HepG2 (cell line): ENCODE measurements around the gene PARN. TPM values are rescaled to one million over a fixed set of nuclear protein-coding genes. Genes with fewer than 3 reads are reported as not detected.

Source experiments
- ATAC-seq: fragments of 200-7000 bp; cut with Tn5 transposase; 3 replicates; pipeline ENCODE4 v1.9.1; 2020; ENCODE audit warnings: mild to moderate bottlenecking, moderate library complexity
- BruUV-seq: library from RNA; stranded (reverse); fragments of 400-500 nt; replicated peaks from 2 replicates; lab custom pipeline; 2021; lab: Mats Ljungman, UMichigan
- CTCF ChIA-PET: fragments of 300-600 bp; formaldehyde crosslinking; extraction: SDS; loops from one replicate; lab custom pipeline; 2021; ENCODE audit warnings: low total read pairs, inconsistent platforms, low intra/inter-chr PET ratio; lab: Yijun Ruan, JAX
- POLR2A ChIA-PET: fragments of 350-600 bp; sonication (Branson Sonifier 250); formaldehyde crosslinking; loops from one replicate; lab custom pipeline; 2020; ENCODE audit warnings: antibody characterized with exemption, inconsistent platforms; lab: Yijun Ruan, JAX
- DNase-seq: peaks from one replicate; pipeline ENCODE4 v3.0.0-alpha.2; 2015; ENCODE audit warnings: low spot score
- FAIRE-seq: peaks from 3 replicates; lab custom pipeline; 2011; peaks lifted over from hg19 to GRCh38; lab: Jason Lieb, UNC
- H2AFZ ChIP-seq: one replicate; pipeline ENCODE4 v1.6.1; 2011; ENCODE audit warnings: low read length, inconsistent platforms
- H3K27ac ChIP-seq: fragments of 300-600 bp; 3 replicates; pipeline ENCODE4 v1.8.0; 2011; ENCODE audit warnings: mixed run types, mild to moderate bottlenecking, mixed read lengths, low read length, inconsistent platforms; ENCODE audit not compliant: insufficient read depth; ENCODE audit errors: extremely low read length
- H3K27me3 ChIP-seq, 2 experiments: fragments of 200-600 bp in 1 of 2; 2 replicates in 1 of 2; 3 replicates in 1 of 2; pipeline versions ENCODE4 v1.6.0 to v1.8.0; 2011; ENCODE audit warnings: low read length in 2 of 2, mild to moderate bottlenecking in 2 of 2, moderate library complexity in 2 of 2, inconsistent platforms in 1 of 2; ENCODE audit not compliant: insufficient read depth in 2 of 2, control insufficient read depth in 1 of 2
- H3K36me3 ChIP-seq, 2 experiments: fragments of 200-600 bp in 1 of 2; replicated peaks in 1 of 2; 2 replicates in 1 of 2; 3 replicates in 1 of 2; pipeline versions ENCODE4 v1.5.1 to v1.8.0; 2011; ENCODE audit warnings: low read length in 2 of 2, inconsistent platforms in 1 of 2; ENCODE audit not compliant: insufficient read depth in 2 of 2, control insufficient read depth in 1 of 2
- H3K4me1 ChIP-seq: 2 replicates; pipeline ENCODE4 v1.5.1; 2012; ENCODE audit warnings: low read length, inconsistent platforms; ENCODE audit not compliant: insufficient read depth
- H3K4me2 ChIP-seq: 2 replicates; pipeline ENCODE4 v1.6.0; 2011; ENCODE audit warnings: low read depth, low read length, inconsistent platforms
- H3K4me3 ChIP-seq, 3 experiments: fragments of 200-600 bp in 1 of 3; sonication (generic), shearing (Covaris generic) in 1 of 3; replicated peaks in 1 of 3; 2 replicates each; pipeline ENCODE4 v1.5.1; 2011 to 2016; ENCODE audit warnings: low read length in 3 of 3, inconsistent platforms in 2 of 3, low read depth in 2 of 3, mild to moderate bottlenecking in 2 of 3, control low read depth in 1 of 3, mixed read lengths in 1 of 3; ENCODE audit not compliant: insufficient read depth in 1 of 3
- H3K79me2 ChIP-seq: one replicate; pipeline ENCODE4 v1.6.1; 2011; ENCODE audit warnings: low read length, inconsistent platforms; ENCODE audit not compliant: insufficient read depth
- H3K9ac ChIP-seq: 2 replicates; pipeline ENCODE4 v1.6.0; 2011; ENCODE audit warnings: mild to moderate bottlenecking, low read depth, low read length, inconsistent platforms; ENCODE audit not compliant: insufficient read depth
- H3K9me3 ChIP-seq: 2 replicates; pipeline ENCODE4 v1.5.1; 2012; ENCODE audit warnings: mild to moderate bottlenecking, low read length
- H4K20me1 ChIP-seq: 2 replicates; pipeline ENCODE4 v1.6.0; 2011; ENCODE audit warnings: inconsistent platforms, mild to moderate bottlenecking, low read length, moderate library complexity; ENCODE audit not compliant: insufficient read depth
- BHLHE40 ChIP-seq: IDR thresholded peaks from 2 replicates; pipeline ENCODE4 v1.6.1; 2011; ENCODE audit warnings: low read length, improper control_type of control experiment
- HOXA9 ChIP-seq: sonication (generic); formaldehyde crosslinking; IDR thresholded peaks from 2 replicates; pipeline ENCODE4 v1.8.1; 2022; ENCODE audit warnings: missing genetic modification reagents, mild to moderate bottlenecking, moderate library complexity, borderline replicate concordance
- NFATC3 ChIP-seq: sonication (generic); formaldehyde crosslinking; IDR thresholded peaks from 2 replicates; pipeline ENCODE4 v1.5.1; 2020; ENCODE audit warnings: mild to moderate bottlenecking, missing genetic modification reagents
- ZFY ChIP-seq: sonication (generic); formaldehyde crosslinking; IDR thresholded peaks from 2 replicates; pipeline ENCODE4 v1.4.0; 2020; ENCODE audit warnings: missing genetic modification reagents
- ZNF331 ChIP-seq: sonication (generic); formaldehyde crosslinking; IDR thresholded peaks from 2 replicates; pipeline ENCODE4 v1.4.0; 2020; ENCODE audit warnings: missing genetic modification reagents
- ZNF644 ChIP-seq: IDR thresholded peaks from 2 replicates; pipeline ENCODE4 v1.6.1; 2016; ENCODE audit warnings: low read depth
- WGBS: methylation state at CpG from one replicate; pipeline ENCODE4 v1.1.6; 2017; ENCODE audit warnings: low lambda C conversion rate; 5-methylcytosine and 5-hydroxymethylcytosine counted together
- in situ Hi-C: cut with HindIII; loops from 2 replicates; pipeline ENCODE4 v1.10.0; 2017; ENCODE audit warnings: low pct_unique_long_range_greater_than_20kb; ENCODE audit not compliant: extremely low pct_ligation_motif_present
- intact Hi-C: fragments of 100-400 bp; cut with micrococcal nuclease; formaldehyde crosslinking; loops from one replicate; pipeline ENCODE4 v1.10.0; 2022; ENCODE audit not compliant: unreplicated experiment
- polyA plus RNA-seq, 8 experiments: library from polyadenylated mRNA; depleted of rRNA in 3 of 8; stranded (reverse) in 7 of 8; unstranded in 1 of 8; fragments of >200 nt; fragmentation: Illumina TruSeq in 4 of 8; extraction: Trizol in 4 of 8; gene quantifications; 2 replicates each; pipeline versions ENCODE4 v1.2.1 to v1.2.3, GENCODE V29; 2011 to 2016; ENCODE audit warnings: low read depth in 4 of 8, missing spikeins in 1 of 8, mixed read lengths in 1 of 8; ENCODE audit not compliant: insufficient read depth in 1 of 8
- total RNA-seq, 5 experiments: library from RNA; depleted of rRNA; stranded (reverse); fragments of >200 nt; fragmentation: Illumina TruSeq; extraction: Trizol; gene quantifications; 2 replicates each; pipeline ENCODE4 v1.2.3, GENCODE V29; 2016; ENCODE audit warnings: low read depth in 1 of 5
- TF ChIP-seq, protein P1 (sequence below): sonication (generic); formaldehyde crosslinking; conservative IDR thresholded peaks from 2 replicates; pipeline ENCODE4 v1.8.0; 2022; ENCODE audit warnings: missing genetic modification reagents
- TF ChIP-seq, protein P2 (sequence below): sonication (generic); IDR thresholded peaks from 2 replicates; pipeline ENCODE4 v1.6.1; 2016; ENCODE audit warnings: low read depth, borderline replicate concordance
- TF ChIP-seq, protein P3 (sequence below), 2 experiments: fragments of 450-650 bp in 1 of 2; sonication (generic) in 1 of 2; formaldehyde crosslinking; IDR thresholded peaks; 2 replicates each; pipeline versions ENCODE4 v1.5.0 to v1.8.0; 2020 to 2022; ENCODE audit warnings: mild to moderate bottlenecking in 1 of 2, missing genetic modification reagents in 1 of 2
- TF ChIP-seq, protein P4 (sequence below): sonication (generic); formaldehyde crosslinking; IDR thresholded peaks from 2 replicates; pipeline ENCODE4 v1.4.0; 2020; ENCODE audit warnings: missing genetic modification reagents
- TF ChIP-seq, protein P5 (sequence below): sonication (generic); formaldehyde crosslinking; IDR thresholded peaks from 2 replicates; pipeline ENCODE4 v1.8.1; 2023; ENCODE audit warnings: mild to moderate bottlenecking, inconsistent platforms, moderate library complexity, missing genetic modification reagents, borderline replicate concordance
- TF ChIP-seq, protein P6 (sequence below): sonication (generic); formaldehyde crosslinking; IDR thresholded peaks from 2 replicates; pipeline ENCODE4 v1.8.1; 2023; ENCODE audit warnings: mild to moderate bottlenecking, moderate library complexity, missing genetic modification reagents

The PARN gene
- total and polyA plus RNA-seq, 2 of the 13 experiments (the other 11 are each of a cell fraction or from before 2014, with no cell fraction given) = 13.3 to 47.6 TPM

DNA sequence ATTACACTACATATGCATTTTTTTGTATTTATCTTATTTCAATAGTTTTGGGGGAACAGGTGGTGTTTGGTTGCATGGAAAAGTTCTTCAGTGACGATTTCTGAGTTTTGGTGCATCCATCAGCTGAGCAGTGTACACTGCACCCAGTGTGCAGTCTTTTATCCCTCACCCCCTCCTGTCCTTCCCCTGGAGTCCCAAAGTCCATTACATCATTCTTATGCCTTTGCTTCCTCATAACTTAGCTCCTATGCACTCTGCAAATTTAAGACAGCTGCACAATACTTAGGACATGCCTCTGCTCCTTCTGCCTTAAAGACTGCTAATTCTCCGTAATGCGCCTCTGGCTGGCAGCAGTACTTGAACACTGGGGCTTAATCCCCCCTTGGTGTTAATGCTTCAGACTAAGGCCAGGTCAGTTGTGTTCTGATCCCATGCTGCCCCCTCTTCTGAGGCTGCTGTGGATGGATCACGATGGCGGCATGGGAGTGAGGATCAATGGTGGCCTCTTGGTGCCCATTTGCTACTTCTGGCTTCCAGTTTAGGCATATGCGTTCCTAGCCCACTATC lies 146.2 kb downstream of the PARN start (continued):
- TF ChIP-seq, protein P1, sequence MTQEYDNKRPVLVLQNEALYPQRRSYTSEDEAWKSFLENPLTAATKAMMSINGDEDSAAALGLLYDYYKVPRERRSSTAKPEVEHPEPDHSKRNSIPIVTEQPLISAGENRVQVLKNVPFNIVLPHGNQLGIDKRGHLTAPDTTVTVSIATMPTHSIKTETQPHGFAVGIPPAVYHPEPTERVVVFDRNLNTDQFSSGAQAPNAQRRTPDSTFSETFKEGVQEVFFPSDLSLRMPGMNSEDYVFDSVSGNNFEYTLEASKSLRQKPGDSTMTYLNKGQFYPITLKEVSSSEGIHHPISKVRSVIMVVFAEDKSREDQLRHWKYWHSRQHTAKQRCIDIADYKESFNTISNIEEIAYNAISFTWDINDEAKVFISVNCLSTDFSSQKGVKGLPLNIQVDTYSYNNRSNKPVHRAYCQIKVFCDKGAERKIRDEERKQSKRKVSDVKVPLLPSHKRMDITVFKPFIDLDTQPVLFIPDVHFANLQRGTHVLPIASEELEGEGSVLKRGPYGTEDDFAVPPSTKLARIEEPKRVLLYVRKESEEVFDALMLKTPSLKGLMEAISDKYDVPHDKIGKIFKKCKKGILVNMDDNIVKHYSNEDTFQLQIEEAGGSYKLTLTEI = no peak
- no peak for TF ChIP-seq BHLHE40
- TF ChIP-seq NFATC3 = no peak
- TF ChIP-seq, protein P2, sequence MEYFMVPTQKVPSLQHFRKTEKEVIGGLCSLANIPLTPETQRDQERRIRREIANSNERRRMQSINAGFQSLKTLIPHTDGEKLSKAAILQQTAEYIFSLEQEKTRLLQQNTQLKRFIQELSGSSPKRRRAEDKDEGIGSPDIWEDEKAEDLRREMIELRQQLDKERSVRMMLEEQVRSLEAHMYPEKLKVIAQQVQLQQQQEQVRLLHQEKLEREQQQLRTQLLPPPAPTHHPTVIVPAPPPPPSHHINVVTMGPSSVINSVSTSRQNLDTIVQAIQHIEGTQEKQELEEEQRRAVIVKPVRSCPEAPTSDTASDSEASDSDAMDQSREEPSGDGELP = peak; percentile 72; the same call in 1 of the 2 replicates
- TF ChIP-seq, all 625 proteins: peak for 11

DNA sequence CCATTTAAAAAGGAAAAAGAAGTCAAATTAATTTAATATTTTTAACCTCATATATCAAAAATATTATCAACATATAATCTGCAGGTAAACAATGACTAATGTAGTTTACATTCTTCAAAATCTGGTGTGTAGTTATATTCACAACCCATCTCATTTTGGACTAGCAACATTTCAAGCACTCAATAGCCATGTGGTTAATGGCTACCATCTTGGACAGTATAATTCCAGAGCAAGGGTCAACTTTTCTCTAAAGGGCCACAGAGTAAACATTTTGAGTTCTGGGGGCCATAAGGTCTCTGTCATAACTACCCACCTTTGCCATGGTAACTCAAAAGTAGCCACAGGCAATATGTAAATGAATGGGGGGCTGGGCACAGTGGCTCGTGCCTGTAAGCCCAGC lies 153.9 kb downstream of the PARN start:
- no peak for FAIRE-seq
- H3K79me2 ChIP-seq = no peaks in the 10 kb centered on the region
- H4K20me1 ChIP-seq = no peaks in the 10 kb centered on the region
- ATAC-seq = no peak
- WGBS = 90% methylated on average over 1 of the region's 1 CpG
- H3K27me3 ChIP-seq = no peaks in the 10 kb centered on the region
- H3K4me2 ChIP-seq = no peak overlapping the region; the same call in 1 of the 2 replicates
- peak overlapping the region; percentile 58 for H3K27ac ChIP-seq
- peaks cover 51% of the 10 kb centered on the region for H3K4me1 ChIP-seq
- CTCF ChIA-PET = no interaction called here
- no TSS peak for BruUV-seq
- intact Hi-C loops (no loop called here), in situ Hi-C loops (no loop called here)
- DNase-seq = no peak
- POLR2A ChIA-PET = no interaction called here
- no peak overlapping the region for H3K9ac ChIP-seq
- H3K4me3 ChIP-seq = no peak overlapping the region; a peak in 1 of 6 replicates
- peaks cover 9% of the 10 kb centered on the region; the same call in 1 of the 2 replicates for H3K9me3 ChIP-seq
- peaks cover 0 to 23% of the 10 kb centered on the region in 2 experiments; a peak in 4 of 5 replicates for H3K36me3 ChIP-seq
- no peak overlapping the region for H2AFZ ChIP-seq
- TF ChIP-seq, protein P3, sequence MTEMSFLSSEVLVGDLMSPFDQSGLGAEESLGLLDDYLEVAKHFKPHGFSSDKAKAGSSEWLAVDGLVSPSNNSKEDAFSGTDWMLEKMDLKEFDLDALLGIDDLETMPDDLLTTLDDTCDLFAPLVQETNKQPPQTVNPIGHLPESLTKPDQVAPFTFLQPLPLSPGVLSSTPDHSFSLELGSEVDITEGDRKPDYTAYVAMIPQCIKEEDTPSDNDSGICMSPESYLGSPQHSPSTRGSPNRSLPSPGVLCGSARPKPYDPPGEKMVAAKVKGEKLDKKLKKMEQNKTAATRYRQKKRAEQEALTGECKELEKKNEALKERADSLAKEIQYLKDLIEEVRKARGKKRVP (CRISPR knock-in tag; IDR thresholded peaks at IDR 0.05) = no peak
- TF ChIP-seq ZNF331 (CRISPR knock-in tag) = no peak
- TF ChIP-seq, protein P4, sequence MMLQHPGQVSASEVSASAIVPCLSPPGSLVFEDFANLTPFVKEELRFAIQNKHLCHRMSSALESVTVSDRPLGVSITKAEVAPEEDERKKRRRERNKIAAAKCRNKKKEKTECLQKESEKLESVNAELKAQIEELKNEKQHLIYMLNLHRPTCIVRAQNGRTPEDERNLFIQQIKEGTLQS (CRISPR knock-in tag) = 0 out of 2 replicates have a peak, but pooled peaks have one; percentile 10
- TF ChIP-seq HOXA9 = no peak
- TF ChIP-seq ZNF644 (CRISPR knock-in tag) = peak; percentile 99
- TF ChIP-seq, protein P5, sequence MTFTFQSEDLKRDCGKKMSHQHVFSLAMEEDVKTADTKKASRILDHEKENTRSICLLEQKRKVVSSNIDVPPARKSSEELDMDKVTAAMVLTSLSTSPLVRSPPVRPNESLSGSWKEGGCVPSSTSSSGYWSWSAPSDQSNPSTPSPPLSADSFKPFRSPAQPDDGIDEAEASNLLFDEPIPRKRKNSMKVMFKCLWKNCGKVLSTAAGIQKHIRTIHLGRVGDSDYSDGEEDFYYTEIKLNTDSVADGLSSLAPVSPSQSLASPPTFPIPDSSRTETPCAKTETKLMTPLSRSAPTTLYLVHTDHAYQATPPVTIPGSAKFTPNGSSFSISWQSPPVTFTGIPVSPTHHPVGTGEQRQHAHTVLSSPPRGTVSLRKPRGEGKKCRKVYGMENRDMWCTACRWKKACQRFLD = no peak
- no peak for TF ChIP-seq ZFY
- TF ChIP-seq, protein P6, sequence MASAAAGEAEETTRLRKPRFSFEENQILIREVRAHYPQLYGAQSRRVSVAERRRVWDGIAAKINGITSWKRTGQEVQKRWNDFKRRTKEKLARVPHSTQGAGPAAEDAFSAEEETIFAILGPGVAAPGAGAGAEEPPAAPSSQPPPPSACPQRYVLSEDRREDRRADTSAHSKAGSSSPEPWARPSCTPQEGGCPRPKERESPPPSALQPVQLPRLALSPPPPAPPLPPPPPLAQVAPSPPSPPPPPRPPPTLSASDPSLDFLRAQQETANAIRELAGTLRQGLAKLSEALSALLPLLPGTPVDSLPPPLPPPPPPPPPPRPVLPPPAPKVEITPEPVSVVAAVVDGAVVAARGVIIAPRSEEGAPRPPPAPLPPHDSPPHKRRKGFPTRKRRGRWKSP (CRISPR knock-in tag) = no peak
